ENCODE data around the gene FEV.
A peak's percentile ranks its signal among the peaks of the same experiment; 100 is the strongest.

The FEV gene

GRCh38 chr2:219016721-219017120, 31.7 kb upstream of the FEV start:
- no peak for DNase-seq

GRCh38 chr2:219010873-219011272, 25.9 kb upstream of the FEV start:
- DNase-seq = no peak

- DNase-seq = no peak
These were observed 25.3 kb upstream of the FEV start for GRCh38 chr2:219010162-219010756.

GRCh38 chr2:219009294-219009693, 24.3 kb upstream of the FEV start:
- DNase-seq = no peak

GRCh38 chr2:219003979-219004378, 19.0 kb upstream of the FEV start:
- DNase-seq = no peak

- DNase-seq = no peak
These were observed 18.3 kb upstream of the FEV start for GRCh38 chr2:219003267-219003634.

- no peak for DNase-seq
These were observed 17.6 kb upstream of the FEV start for GRCh38 chr2:219002395-219003266.

GRCh38 chr2:219001577-219002394, 16.8 kb upstream of the FEV start:
- DNase-seq = no peak

- no peak for DNase-seq
These were observed 16.2 kb upstream of the FEV start for GRCh38 chr2:219001100-219001576.

- DNase-seq = no peak
These were observed 15.6 kb upstream of the FEV start for GRCh38 chr2:219000569-219000960.

- DNase-seq = no peak
These were observed 15.0 kb upstream of the FEV start for GRCh38 chr2:218999881-219000568.

GRCh38 chr2:218999021-218999880, 14.3 kb upstream of the FEV start:
- DNase-seq = no peak

- no peak for DNase-seq
These were observed 13.5 kb upstream of the FEV start for GRCh38 chr2:218998414-218999002.

GRCh38 chr2:218997731-218998130, 12.7 kb upstream of the FEV start:
- no peak for DNase-seq

GRCh38 chr2:218996937-218997336, 12.0 kb upstream of the FEV start:
- DNase-seq = no peak

- DNase-seq = peak; percentile 69
These were observed 11.2 kb upstream of the FEV start for GRCh38 chr2:218995972-218996711.

- no peak for DNase-seq
These were observed 10.6 kb upstream of the FEV start for GRCh38 chr2:218995561-218995960.

GRCh38 chr2:218993345-218994315, 8.6 kb upstream of the FEV start, which contains the start of gene CRYBA2:
CRYBA2 (minus strand) TSS chr2:218993422; CDS start chr2:218993176, 246 bp downstream.
- DNase-seq = no peak

GRCh38 chr2:218992703-218993344, 7.8 kb upstream of the FEV start:
- DNase-seq = no peak
